SK-N-SH treated with all-trans-retinoic acid at 6 μM for 48 hours (cell line): Measurements from ENCODE around the gene ARRDC5.

Experiments used
- PATZ1 ChIP-seq: fragments of 250-450 bp; sonication (Bioruptor Pico); IDR thresholded peaks from 2 replicates; pipeline ENCODE4 v1.8.0; 2020; ENCODE audit warnings: mild to moderate bottlenecking, moderate library complexity, borderline replicate concordance
- POU6F1 ChIP-seq: fragments of 250-450 bp; sonication (Bioruptor Pico); IDR thresholded peaks from 2 replicates; pipeline ENCODE4 v1.8.0; 2021; ENCODE audit warnings: low read depth, mild to moderate bottlenecking, moderate library complexity, borderline replicate concordance
- RARB ChIP-seq: fragments of 250-450 bp; sonication (Bioruptor Pico); IDR thresholded peaks from 2 replicates; pipeline ENCODE4 v1.8.0; 2021; ENCODE audit warnings: mild to moderate bottlenecking, moderate library complexity
- ZC3H10 ChIP-seq: fragments of 250-450 bp; sonication (Bioruptor Pico); IDR thresholded peaks from 2 replicates; pipeline ENCODE4 v1.5.1; 2021; ENCODE audit warnings: mild to moderate bottlenecking, moderate library complexity

GRCh38 chr19:4867534-4868285 lies 35.0 kb downstream of the ARRDC5 start, which contains the start of gene PLIN3:
- TF ChIP-seq RARB (CRISPR knock-in tag), result no peak
- TF ChIP-seq PATZ1, result no peak; the same call in 1 of the 2 replicates
- no peak for TF ChIP-seq ZC3H10 (CRISPR knock-in tag)
- no peak for TF ChIP-seq POU6F1
